KBM-7 (cell line): Measurements from ENCODE around the gene TACR1.

Experiments
- DNase-seq: peaks from one replicate; pipeline ENCODE4 v3.0.0-alpha.2; 2015
- in situ Hi-C: fragments of 300-500 bp; cut with MboI; formaldehyde crosslinking; loops from 2 replicates; pipeline ENCODE4 v1.14.3; 2020; ENCODE audit warnings: low sequenced_read_pairs, low pct_unique_long_range_greater_than_20kb, mixed read lengths

TACR1 gene

GRCh38 chr2:75100801-75101151, 98.5 kb downstream of the TACR1 start:
- DNase-seq = no peak
- in situ Hi-C loops = no loop called here

DNA sequence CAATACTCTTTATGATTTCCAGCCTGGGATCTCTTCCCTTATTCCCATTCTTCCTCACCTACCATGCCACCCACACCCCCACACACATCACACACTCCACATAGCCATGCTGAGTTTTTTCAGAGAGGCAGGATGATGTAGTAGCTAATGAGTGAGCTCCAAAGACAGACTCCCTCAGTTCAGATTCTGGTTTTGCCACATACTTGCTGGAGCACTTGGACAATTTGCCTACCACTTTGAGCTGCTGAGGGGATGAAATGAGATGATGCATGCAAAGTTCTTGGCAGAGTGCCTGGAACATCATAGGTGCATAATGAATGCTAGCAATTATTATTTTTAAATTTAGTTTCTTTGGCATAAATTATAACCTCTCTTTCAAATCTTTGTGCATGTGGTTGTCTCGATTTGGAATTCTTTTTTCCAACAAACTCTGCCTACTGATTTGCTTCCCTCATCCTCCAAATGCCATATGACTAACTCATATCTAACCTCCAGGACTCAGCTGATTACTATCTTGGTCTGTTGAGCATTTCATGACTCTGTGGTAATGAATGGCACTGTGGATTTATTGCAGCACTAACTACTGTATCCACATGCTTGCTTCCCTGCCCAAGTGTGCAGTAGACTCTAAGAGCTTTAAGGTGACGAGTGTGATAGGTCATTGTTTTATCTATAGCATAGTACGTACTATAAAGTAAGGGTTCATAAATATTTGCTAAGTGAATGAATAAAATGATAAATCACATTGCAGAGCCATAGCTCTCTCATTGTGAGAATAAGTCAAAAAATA, 99.1 kb downstream of the TACR1 start:
- DNase-seq = no peak
- in situ Hi-C loops = no loop called here

- DNase-seq = no peak
- in situ Hi-C loops = no loop called here
Measured at GRCh38 chr2:75099521-75099922, 99.8 kb downstream of the TACR1 start.

DNA sequence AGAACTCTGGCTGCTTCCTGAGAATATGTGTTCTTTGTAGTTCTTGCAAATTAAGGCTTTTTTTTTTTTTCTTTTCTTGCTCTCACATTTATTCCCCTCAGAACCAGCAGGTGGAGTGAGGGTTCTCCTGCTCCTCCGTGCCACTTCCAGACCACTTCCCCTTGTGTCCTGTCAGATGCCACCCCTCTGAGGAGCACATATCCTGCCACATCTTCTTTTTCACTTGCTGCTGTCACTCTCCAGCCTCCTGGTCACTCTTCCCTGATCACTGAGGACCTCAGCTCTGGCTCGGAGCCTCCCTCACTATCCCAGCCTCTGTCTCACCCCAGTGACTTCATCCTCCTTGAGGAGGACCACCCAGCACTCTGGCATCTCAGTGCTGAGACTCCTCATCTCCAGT, 100.5 kb downstream of the TACR1 start:
- in situ Hi-C loops = no loop called here
- DNase-seq = peak; percentile 62

DNA sequence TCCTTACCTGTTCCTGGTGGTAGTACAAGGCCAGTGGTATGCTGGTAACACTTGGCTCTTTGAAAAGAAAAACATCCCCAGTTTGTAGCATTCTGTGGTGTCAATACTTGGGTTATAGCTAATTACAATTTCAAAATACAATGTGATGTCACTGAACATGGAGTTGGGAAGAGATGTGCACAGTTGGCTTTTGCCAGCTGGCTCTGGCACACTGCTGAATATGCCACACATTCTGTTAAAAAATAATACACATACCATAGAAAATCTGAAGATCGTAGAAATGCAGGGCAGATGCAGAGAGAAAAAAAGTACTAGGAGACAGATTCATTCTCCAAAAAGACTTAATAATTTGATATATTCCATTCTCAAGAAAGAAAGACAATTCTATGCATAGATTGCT, 101.5 kb downstream of the TACR1 start:
- DNase-seq = no peak
- in situ Hi-C loops = no loop called here

GRCh38 chr2:75094405-75094804, 104.9 kb downstream of the TACR1 start:
- in situ Hi-C loops = no loop called here

DNA sequence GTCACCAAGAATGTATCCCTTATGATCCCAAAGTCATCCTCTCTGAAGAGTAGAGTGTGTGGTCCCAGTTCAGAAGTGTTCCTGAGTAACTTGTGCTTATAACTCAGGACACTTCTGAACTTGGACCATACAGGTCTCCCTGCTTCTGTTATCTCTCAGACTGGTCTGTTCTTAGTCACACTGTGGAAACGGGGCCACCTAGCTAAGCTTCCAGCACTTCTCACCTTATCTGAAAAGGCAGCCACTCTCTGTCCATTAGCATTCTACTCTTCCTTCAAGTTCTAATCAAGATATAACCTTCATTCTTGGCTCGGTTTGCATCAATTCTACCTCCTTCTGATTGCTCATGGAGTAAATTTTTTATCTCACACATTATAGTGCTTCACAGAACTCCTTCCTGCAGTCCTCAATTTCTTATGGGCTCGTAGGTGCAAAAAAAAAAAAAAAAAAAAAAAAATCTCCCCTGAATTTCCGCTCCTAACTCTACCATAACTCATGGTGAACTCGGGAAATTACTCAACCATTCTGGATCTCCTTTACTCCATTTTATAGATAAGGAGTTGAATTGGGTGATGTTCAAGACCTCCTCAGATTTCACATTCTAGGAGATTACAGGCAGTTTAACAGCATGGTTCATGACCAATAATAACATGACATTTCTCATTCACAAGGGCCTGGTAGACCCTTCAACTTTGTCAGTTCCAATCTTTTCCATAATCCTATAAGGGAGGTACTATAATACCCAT, 108.4 kb downstream of the TACR1 start:
- no peak for DNase-seq
- in situ Hi-C loops = no loop called here

More at GRCh38 chr2:75094405-75094804, 104.9 kb downstream of the TACR1 start:
- no peak for DNase-seq

- DNase-seq = no peak
- in situ Hi-C loops = no loop called here
Measured at GRCh38 chr2:75089471-75089870, 109.8 kb downstream of the TACR1 start.

DNA sequence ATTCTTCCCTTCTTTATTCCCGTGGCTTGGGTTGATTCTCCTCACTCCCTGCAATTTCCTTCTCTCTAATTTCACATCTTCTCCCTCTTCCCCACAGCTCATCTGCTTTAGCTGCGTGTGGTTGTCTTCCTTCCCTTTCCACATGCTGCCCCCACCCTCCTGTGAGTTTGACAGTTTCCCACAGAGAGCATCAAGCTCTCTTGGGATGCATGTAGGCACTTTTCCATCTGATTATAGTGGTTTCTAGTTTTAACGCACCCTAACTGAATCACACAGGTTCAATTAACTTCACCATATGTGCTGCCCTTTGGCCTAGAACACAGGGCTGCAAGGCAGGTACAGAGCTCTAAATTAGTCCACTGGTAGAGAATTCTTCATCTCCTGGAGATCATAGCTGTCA, 110.5 kb downstream of the TACR1 start:
- in situ Hi-C loops = no loop called here
- DNase-seq = no peak

DNA sequence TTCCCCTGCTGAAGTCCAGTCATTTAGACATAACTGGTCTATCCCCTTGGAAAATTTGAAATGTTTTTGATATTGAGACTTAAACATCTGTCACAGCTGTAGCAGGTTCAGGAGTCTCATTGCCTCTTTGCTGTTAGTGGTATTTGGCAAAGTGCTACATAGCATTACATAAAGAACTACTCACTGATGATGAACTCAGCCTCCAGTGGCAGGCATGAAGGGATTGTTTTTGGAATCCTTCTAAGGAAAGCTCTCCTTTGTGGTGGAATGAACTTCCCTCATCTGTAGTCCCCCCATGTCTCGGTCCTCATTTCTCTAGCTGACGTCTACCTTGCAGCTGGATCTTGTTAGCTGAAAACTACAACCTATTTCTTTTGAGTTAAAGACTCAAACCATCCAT, 111.6 kb downstream of the TACR1 start:
- in situ Hi-C loops = no loop called here
- DNase-seq = no peak

GRCh38 chr2:75079575-75079974, 119.7 kb downstream of the TACR1 start:
- in situ Hi-C loops = no loop called here
- DNase-seq = no peak

GRCh38 chr2:75077909-75078308, 121.4 kb downstream of the TACR1 start:
- in situ Hi-C loops = no loop called here
- no peak for DNase-seq

DNA sequence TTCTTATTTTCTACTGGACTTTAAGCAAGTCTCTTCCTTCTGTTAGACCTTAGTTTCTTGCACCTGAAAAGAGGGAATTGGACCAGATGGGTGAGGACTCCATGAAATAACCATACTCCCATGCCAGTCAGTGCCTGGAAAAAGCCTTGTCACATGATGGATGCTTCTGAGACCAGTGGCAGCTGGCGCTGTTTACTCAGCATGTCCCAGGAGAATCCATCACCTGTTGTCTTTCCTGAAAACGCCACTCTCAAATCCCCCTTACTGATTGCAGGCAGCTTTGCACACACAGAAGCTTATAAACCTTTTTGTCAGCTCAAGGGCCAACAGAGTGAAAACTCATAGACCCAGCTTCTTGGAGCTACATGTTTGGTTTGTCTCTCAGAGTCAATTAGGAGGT, 123.2 kb downstream of the TACR1 start:
- DNase-seq = no peak
- in situ Hi-C loops = no loop called here

DNA sequence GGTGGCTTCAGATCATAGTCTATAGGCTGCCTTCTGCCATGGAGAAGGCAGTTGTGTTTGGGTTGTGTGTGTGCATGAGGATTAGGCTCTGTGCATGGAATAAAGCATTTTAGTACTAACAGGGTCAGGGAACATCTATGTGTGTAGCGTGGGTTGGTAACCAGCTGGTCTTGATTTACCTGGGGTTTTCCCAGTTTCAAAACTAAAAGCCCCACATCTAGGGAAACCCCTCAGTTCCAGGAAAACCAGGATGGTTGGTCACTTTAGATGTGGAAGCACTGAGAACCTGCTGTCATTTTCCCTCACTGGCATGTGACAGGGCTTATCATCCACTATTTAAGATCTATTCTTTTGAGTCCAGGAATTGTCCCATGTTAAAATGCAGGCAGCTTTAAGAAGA, 124.6 kb downstream of the TACR1 start:
- DNase-seq = no peak
- in situ Hi-C loops = no loop called here

DNA sequence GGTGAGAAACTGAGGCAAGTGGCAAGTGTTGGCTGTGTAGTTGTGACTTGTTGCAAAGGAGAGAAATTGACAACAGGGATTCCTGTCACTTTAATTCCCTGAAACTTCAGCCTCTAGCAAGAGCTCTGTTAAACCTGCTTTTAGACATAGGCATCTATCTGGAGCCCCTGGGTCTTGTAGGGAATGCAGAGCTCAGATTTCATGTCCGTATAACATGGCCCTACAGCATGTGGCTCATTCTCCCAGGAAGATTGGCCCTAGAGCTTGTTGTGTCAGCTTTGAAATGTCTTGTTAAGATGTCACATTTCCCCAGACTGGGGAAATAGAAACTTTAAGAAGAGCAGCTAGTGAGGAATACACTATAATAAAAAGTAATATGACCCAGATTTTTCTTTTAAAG, 125.1 kb downstream of the TACR1 start:
- DNase-seq = no peak
- in situ Hi-C loops = no loop called here

GRCh38 chr2:75071766-75072165, 127.6 kb downstream of the TACR1 start:
- in situ Hi-C loops = no loop called here

GRCh38 chr2:75068546-75068945, 130.8 kb downstream of the TACR1 start:
- no peak for DNase-seq
- in situ Hi-C loops = no loop called here

More at GRCh38 chr2:75071766-75072165, 127.6 kb downstream of the TACR1 start:
- no peak for DNase-seq

DNA sequence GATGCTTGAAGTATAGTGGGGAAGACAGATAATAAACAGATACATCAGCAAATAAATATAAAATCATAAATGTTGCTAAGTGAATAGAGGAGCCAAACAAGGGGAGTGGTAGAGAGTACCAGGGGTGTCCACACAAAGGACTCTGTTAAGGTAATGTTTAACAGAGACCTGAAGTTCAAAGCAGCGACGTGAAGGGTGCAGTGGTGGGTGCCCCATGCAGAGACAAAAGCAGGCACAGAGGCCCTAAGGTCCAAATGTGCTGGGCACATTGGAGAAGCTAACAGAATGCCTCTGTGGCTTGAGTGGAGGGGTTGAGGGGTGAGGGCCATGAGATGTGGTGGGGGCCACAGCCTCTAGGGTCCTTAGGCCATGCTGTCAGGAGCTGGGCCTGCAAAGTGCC, 131.8 kb downstream of the TACR1 start:
- in situ Hi-C loops = no loop called here
- DNase-seq = no peak

DNA sequence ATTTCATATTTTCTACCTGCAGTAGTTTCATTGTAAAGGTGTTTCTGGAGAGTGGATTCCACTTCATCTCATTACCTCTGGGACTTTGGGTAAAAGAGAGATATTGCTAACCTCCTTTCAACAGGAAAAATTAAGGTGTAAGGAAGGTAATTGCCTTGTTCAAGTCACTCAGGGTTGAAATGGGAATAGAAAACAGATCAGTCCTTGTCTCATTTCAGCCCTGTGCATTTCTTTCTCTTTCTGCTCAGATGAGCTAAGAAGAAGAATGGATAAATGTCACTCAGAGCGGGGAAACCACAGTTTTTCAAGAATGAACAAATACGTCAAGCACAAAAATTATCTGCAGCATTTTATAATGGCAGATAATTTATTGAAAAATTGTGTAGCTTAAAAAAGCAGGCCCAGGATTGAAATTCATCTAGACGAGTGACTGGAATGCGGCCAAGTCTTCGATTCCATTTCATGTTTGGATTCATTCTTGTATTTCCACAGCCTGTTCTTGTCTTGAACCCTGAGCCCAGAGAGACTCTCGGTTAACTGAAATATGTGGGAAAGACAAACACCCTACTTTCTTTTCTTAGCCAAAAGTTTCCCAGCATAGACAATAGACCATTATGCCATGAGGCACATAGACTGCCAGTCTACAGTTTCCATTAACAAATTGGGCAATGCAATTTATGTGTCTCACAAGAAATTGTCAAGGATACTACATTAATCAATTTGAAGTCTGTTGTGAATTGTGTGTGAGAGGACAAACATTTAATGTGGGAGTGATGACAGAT, 133.0 kb downstream of the TACR1 start:
- in situ Hi-C loops = no loop called here

GRCh38 chr2:75065402-75066008, 133.8 kb downstream of the TACR1 start:
- no peak for DNase-seq
- in situ Hi-C loops = no loop called here

More for the DNA sequence above, 133.0 kb downstream of the TACR1 start:
- no peak for DNase-seq
